CD4-positive, alpha-beta T cell treated with Interleukin-4 for 1 hour (primary cell): Measurements from ENCODE around the gene JMY.
"Not testable (repeated sequence)": the region's sequence is repeated elsewhere in the genome, so short reads cannot be mapped to it uniquely, and the experiment has no call there.

Source experiments
- DNase-seq, 2 donors: peaks; one replicate each; pipeline ENCODE4 v3.0.0-alpha.2; 2020 to 2022

Gene JMY

DNA sequence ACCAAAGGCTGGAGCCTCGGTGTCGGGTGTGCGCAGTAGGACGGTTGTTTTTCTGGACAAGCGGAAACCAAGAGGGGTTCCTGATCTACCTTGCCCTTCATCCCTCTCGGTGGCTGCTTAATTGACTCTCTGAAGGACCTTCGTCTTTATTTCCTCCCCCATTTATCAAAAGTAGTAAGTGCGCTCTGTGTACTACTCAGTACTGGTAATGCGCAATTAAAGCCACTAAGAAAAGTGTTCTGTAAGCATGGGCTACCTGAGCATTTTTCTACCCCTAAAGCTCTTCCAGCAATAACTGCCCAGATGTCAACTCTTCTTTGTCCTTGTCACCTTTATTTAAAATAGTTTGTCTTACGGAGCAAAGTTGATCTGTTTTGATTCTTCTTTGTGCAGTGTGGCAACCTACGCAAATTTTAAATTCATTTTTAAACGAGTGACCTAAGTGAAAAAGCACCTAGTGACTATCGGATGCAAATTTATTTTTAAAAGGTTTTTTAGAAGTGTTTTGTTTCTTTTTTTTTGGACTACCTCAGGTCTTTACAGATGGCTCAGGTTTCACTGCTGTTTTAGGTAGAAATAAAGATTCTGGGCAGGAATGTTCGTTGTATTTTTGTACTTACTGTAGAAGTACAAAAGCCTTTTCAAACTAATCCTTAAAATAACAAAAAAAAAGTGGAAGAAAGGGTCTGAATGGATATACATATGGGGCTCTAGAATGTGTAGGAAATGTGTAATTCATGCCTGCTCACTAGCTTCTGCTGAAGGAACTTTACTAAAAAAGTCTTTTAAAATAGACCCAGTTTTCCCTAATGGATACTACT, 2.0 kb downstream of the JMY start:
- no peak for DNase-seq

DNA sequence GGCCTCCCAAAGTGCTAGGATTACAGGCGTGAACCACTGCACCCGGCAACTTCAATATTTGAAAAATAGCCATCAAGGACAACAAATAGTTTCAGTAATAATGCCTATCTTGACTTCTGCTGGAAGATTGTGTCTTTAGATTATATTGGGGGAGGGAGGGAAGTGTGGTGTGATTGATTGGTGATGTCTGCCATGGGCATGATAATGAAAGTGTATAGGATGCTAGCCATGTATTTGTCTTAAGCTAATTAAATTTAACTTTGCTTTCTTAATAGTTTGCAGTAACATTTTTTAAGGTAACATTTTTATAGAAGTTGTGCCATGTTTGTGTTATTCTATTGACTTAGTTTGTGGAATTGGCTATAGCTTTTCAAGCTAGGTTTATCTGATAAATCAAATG, 4.6 kb downstream of the JMY start:
- no peak for DNase-seq

GRCh38 chr5:79241535-79241979, 5.6 kb downstream of the JMY start:
- no peak for DNase-seq

GRCh38 chr5:79242242-79243039, 6.5 kb downstream of the JMY start:
- DNase-seq, result no peak

GRCh38 chr5:79243224-79243623, 7.3 kb downstream of the JMY start:
- no peak for DNase-seq

- not testable (repeated sequence) for DNase-seq
Observed at GRCh38 chr5:79254067-79254466, 18.1 kb downstream of the JMY start.

GRCh38 chr5:79255786-79256557, 20.0 kb downstream of the JMY start:
- DNase-seq, result no peak

- DNase-seq, result no peak
Observed at GRCh38 chr5:79256563-79256962, 20.6 kb downstream of the JMY start.

GRCh38 chr5:79257314-79257713, 21.4 kb downstream of the JMY start:
- no peak for DNase-seq

DNA sequence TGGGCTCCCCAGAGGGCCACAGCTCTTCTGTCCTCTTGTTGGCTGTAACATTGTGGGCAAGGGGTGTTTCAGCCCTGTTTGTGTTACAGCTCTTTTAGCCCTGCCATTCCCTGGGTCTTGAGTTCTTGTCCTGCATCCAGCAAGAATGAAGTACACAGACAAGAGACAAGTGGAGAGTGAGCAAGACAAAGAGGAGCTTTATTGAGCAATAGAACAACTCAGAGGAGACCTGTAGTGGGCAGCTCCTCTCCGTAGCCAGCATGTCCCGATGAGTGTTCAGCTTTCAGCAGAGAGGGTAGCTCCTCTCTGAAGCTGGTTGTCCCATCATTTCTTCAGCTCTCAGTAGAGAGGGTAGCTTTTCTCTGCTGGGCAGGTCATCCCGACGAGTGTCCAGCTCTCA, 22.9 kb downstream of the JMY start:
- DNase-seq, result no peak

- DNase-seq, result no peak
Observed at GRCh38 chr5:79259383-79259782, 23.5 kb downstream of the JMY start.

GRCh38 chr5:79259810-79260209, 23.9 kb downstream of the JMY start:
- no peak for DNase-seq

GRCh38 chr5:79261897-79262296, 26.0 kb downstream of the JMY start:
- DNase-seq, result no peak

DNA sequence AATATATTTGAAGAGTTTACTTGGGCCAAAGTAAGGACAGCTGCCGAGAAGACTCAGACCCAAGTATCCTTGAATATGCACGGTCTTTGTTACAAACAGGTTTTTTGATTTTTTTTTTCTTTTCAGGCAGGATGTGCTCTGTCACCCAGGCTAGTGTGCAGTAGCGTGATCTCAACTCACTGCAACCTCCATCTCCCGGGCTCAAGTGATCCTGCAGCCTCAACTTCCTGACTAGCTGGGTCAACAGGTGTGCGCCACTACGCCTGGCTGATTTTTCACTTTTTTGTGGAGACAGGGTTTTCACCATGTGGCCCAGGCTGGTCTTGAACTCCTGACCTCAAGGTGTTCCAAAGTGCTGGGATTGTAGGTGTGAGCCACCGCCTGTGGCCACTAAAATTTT, 27.4 kb downstream of the JMY start:
- no peak for DNase-seq

- DNase-seq, result no peak
Observed at GRCh38 chr5:79267180-79267579, 31.2 kb downstream of the JMY start.

GRCh38 chr5:79269733-79270166, 33.8 kb downstream of the JMY start:
- no peak for DNase-seq

DNA sequence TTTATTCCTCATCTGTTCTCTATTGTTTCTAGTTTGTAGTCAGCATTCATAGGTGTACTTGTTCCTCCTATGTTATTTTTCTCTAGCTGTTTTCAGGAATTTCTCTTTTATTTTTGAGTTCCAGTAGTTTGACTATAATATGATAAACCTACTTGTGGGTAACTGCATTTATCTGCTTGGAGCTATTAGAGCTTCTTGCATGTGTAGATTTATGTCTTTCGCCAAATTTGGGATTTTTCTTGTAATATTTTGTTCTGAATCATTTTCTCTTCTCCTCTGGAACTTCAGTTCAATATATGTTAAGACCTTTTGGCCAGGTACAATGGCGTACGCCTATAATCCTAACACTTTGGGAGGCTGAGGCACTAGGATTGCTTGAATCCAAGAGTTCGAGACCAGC, 37.4 kb downstream of the JMY start:
- DNase-seq, result no peak

- no peak for DNase-seq
Observed at GRCh38 chr5:79284846-79285245, 48.9 kb downstream of the JMY start.

DNA sequence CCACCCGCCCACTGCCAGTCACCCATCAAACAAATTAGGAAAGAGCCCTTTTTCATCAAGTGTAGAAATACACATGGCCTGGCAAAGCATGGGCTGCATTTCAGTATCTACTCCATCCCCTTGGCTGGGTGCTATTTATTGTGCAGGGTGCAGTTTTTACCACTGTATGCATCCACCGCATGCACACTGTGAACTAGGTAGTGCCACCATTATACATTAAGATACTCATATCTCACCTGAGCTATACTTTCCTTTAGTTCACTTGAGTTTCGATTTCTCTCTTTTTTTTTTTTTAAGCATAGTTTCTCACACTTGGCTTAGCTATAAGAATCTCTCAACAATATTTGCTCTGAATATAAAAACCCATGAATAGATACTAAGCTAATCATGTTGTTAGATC, 49.4 kb downstream of the JMY start:
- no peak for DNase-seq

- no peak for DNase-seq
Observed at GRCh38 chr5:79285833-79286232, 49.9 kb downstream of the JMY start.

DNA sequence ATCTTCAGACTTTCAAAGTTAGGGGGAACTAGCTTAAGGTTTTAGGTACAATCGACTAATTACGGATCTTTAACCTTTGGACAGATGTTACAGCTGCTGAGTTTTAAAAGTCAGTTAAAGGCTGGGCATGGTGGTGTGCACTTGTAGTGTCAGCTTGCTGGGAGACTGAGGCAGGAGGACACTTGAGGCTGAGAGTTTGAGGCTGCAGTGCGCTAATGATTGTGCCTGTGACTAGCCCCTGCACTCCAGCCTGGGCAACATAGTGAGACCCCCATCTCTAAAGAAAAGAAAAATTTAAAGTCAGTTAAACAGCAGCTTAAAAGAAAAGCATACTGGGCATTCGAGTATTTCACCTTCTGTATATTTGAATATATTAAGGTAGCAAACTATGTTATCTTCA, 51.4 kb downstream of the JMY start:
- DNase-seq, result no peak

- no peak for DNase-seq
Observed at GRCh38 chr5:79287907-79288306, 52.0 kb downstream of the JMY start.

DNA sequence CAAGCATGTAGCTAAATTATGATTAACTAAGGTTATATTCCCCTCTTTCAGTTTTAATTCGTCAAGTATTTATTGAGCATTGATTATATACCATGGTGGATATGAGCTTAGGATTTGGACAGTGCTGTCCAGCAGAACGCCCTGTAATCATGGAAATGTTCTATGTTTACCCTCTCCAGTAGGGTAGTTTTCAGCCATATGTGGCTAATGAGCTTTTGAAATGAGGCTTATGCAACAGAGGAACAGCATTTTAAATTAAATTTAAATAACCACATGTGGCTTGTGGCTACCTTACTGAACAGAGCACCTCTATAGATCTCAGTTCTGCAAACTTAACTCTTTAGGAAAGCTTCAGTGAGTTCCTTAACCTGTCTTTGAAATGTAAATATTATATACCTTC, 59.1 kb downstream of the JMY start:
- DNase-seq, result no peak
